HepG2 (cell line): ENCODE measurements around the gene FETUB. TPM values are rescaled to one million over a fixed set of nuclear protein-coding genes. Genes with fewer than 3 reads are reported as not detected.

Source experiments
- AHDC1 ChIP-seq: sonication (generic); formaldehyde crosslinking; IDR thresholded peaks from 2 replicates; pipeline ENCODE4 v1.5.1; 2020; ENCODE audit warnings: mild to moderate bottlenecking, missing genetic modification reagents, borderline replicate concordance
- HIC2 ChIP-seq: sonication (generic); formaldehyde crosslinking; IDR thresholded peaks from 2 replicates; pipeline ENCODE4 v1.9.0; 2022; ENCODE audit warnings: low read depth, missing genetic modification reagents
- NR2F2 ChIP-seq: IDR thresholded peaks from 2 replicates; pipeline ENCODE4 v1.6.1; 2012; ENCODE audit warnings: low read depth, inconsistent platforms, borderline replicate concordance
- REL ChIP-seq: sonication (generic); formaldehyde crosslinking; conservative IDR thresholded peaks from 2 replicates; pipeline ENCODE4 v1.8.0; 2022; ENCODE audit warnings: mild to moderate bottlenecking, missing genetic modification reagents, moderate library complexity
- SMARCE1 ChIP-seq: fragments of 450-650 bp; IDR thresholded peaks from 2 replicates; pipeline ENCODE4 v1.6.1; 2017; ENCODE audit warnings: borderline replicate concordance
- TFDP1 ChIP-seq: IDR thresholded peaks from 2 replicates; pipeline ENCODE4 v1.6.1; 2016; ENCODE audit warnings: missing compliant biosample characterization, missing genetic modification reagents, borderline replicate concordance
- YEATS2 ChIP-seq: sonication (generic); formaldehyde crosslinking; IDR thresholded peaks from 2 replicates; pipeline ENCODE4 v1.4.0; 2020; ENCODE audit warnings: missing genetic modification reagents, borderline replicate concordance
- ZFYVE20 ChIP-seq: sonication (generic); formaldehyde crosslinking; IDR thresholded peaks from 2 replicates; pipeline ENCODE4 v1.8.0; 2023; ENCODE audit warnings: low read depth, mild to moderate bottlenecking, moderate library complexity, missing genetic modification reagents, borderline replicate concordance
- ZMYM4 ChIP-seq: sonication (generic); formaldehyde crosslinking; IDR thresholded peaks from 2 replicates; pipeline ENCODE4 v1.8.1; 2023; ENCODE audit warnings: mild to moderate bottlenecking, missing genetic modification reagents
- ZNF24 ChIP-seq: fragments of 450-650 bp; IDR thresholded peaks from 2 replicates; pipeline ENCODE4 v1.6.1; 2017; ENCODE audit warnings: antibody characterized with exemption, mild to moderate bottlenecking
- ZNF292 ChIP-seq: sonication (generic); formaldehyde crosslinking; IDR thresholded peaks from 2 replicates; pipeline ENCODE4 v1.8.1; 2022; ENCODE audit warnings: mild to moderate bottlenecking, low read depth, missing genetic modification reagents, borderline replicate concordance
- ZNF510 ChIP-seq: sonication (generic); formaldehyde crosslinking; IDR thresholded peaks from 2 replicates; pipeline ENCODE4 v1.4.0; 2020; ENCODE audit warnings: low read depth, mild to moderate bottlenecking, missing genetic modification reagents
- ZNF556 ChIP-seq: sonication (generic); formaldehyde crosslinking; IDR thresholded peaks from 2 replicates; pipeline ENCODE4 v1.4.0; 2020; ENCODE audit warnings: mild to moderate bottlenecking, missing genetic modification reagents, borderline replicate concordance
- ZNF562 ChIP-seq: sonication (generic); formaldehyde crosslinking; IDR thresholded peaks from 2 replicates; pipeline ENCODE4 v1.8.0; 2022; ENCODE audit warnings: missing genetic modification reagents, borderline replicate concordance
- ZNF629 ChIP-seq: sonication (generic); formaldehyde crosslinking; conservative IDR thresholded peaks from 2 replicates; pipeline ENCODE4 v1.5.0; 2020; ENCODE audit warnings: missing genetic modification reagents
- ZNF782 ChIP-seq: sonication (generic); formaldehyde crosslinking; IDR thresholded peaks from 2 replicates; pipeline ENCODE4 v1.4.0; 2020; ENCODE audit warnings: missing genetic modification reagents, mild to moderate bottlenecking, borderline replicate concordance
- ZNF839 ChIP-seq: sonication (generic); formaldehyde crosslinking; IDR thresholded peaks from 2 replicates; pipeline ENCODE4 v1.4.0; 2020; ENCODE audit warnings: missing genetic modification reagents, mild to moderate bottlenecking, borderline replicate concordance
- polyA plus RNA-seq, 8 experiments: library from polyadenylated mRNA; depleted of rRNA in 3 of 8; stranded (reverse) in 7 of 8; unstranded in 1 of 8; fragments of >200 nt; fragmentation: Illumina TruSeq in 4 of 8; extraction: Trizol in 4 of 8; gene quantifications; 2 replicates each; pipeline versions ENCODE4 v1.2.1 to v1.2.3, GENCODE V29; 2011 to 2016; ENCODE audit warnings: low read depth in 4 of 8, missing spikeins in 1 of 8, mixed read lengths in 1 of 8; ENCODE audit not compliant: insufficient read depth in 1 of 8
- total RNA-seq, 5 experiments: library from RNA; depleted of rRNA; stranded (reverse); fragments of >200 nt; fragmentation: Illumina TruSeq; extraction: Trizol; gene quantifications; 2 replicates each; pipeline ENCODE4 v1.2.3, GENCODE V29; 2016; ENCODE audit warnings: low read depth in 1 of 5
- TF ChIP-seq, protein P1 (sequence below): sonication (generic); formaldehyde crosslinking; IDR thresholded peaks from 2 replicates; pipeline ENCODE4 v1.4.0; 2020; ENCODE audit warnings: missing genetic modification reagents
- TF ChIP-seq, protein P2 (sequence below): sonication (generic); formaldehyde crosslinking; IDR thresholded peaks from 2 replicates; pipeline ENCODE4 v1.5.0; 2020; ENCODE audit warnings: missing genetic modification reagents

FETUB gene
- total and polyA plus RNA-seq, 2 of the 13 experiments (the other 11 are each of a cell fraction or from before 2014, with no cell fraction given), result 2.1 to 4.4 TPM

DNA sequence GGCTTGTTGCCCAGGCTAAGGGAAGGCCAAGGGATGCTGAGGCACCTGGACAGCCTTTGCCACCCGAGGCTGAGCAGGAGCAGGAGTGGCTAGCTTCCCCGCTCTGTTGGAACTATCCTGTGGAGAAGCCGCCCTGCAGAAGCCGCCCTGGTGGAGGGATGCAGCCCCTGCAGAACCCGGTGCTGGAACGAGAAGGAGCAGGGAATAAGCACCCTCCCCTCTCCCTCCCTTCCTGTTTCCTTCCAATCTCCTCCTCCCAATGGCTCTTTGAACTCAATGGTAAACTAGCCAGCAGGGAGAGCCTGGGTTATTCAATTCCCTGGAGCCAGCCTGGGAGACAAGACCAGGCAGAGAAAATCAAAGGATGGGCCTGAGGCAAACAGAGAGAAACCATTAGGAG, 13.8 kb downstream of the FETUB start (continued):
- TF ChIP-seq ZFYVE20 (CRISPR knock-in tag) (no peak), SMARCE1 (no peak), ZNF556 (no peak), AHDC1 (CRISPR knock-in tag) (no peak), ZNF782 (CRISPR knock-in tag) (no peak), NR2F2 (no peak), ZMYM4 (CRISPR knock-in tag) (0 out of 2 replicates have a peak, but pooled peaks have one; percentile 15), ZNF629 (no peak), HIC2 (CRISPR knock-in tag) (no peak), REL (CRISPR knock-in tag) (no peak), ZNF510 (CRISPR knock-in tag) (no peak), YEATS2 (CRISPR knock-in tag) (no peak), ZNF562 (CRISPR knock-in tag) (no peak), TFDP1 (CRISPR knock-in tag) (0 out of 2 replicates have a peak, but pooled peaks have one; percentile 17), ZNF839 (CRISPR knock-in tag) (no peak), ZNF24 (no peak), ZNF292 (no peak)
- TF ChIP-seq, protein P1, sequence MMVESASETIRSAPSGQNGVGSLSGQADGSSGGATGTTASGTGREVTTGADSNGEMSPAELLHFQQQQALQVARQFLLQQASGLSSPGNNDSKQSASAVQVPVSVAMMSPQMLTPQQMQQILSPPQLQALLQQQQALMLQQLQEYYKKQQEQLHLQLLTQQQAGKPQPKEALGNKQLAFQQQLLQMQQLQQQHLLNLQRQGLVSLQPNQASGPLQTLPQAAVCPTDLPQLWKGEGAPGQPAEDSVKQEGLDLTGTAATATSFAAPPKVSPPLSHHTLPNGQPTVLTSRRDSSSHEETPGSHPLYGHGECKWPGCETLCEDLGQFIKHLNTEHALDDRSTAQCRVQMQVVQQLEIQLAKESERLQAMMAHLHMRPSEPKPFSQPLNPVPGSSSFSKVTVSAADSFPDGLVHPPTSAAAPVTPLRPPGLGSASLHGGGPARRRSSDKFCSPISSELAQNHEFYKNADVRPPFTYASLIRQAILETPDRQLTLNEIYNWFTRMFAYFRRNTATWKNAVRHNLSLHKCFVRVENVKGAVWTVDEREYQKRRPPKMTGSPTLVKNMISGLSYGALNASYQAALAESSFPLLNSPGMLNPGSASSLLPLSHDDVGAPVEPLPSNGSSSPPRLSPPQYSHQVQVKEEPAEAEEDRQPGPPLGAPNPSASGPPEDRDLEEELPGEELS (CRISPR knock-in tag), result 0 out of 2 replicates have a peak, but pooled peaks have one; percentile 13
- TF ChIP-seq, protein P2, sequence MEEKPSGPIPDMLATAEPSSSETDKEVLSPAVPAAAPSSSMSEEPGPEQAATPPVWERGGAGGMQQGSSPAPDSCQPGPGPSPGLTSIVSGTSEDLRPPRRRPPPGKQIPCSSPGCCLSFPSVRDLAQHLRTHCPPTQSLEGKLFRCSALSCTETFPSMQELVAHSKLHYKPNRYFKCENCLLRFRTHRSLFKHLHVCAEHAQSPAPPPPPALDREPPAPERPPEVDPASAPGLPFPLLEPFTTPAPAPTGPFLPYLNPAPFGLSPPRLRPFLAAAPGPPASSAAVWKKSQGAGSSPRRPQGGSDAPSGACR (CRISPR knock-in tag), result no peak
